Panc1 (cell line): ENCODE results near the gene APOE. TPM values are rescaled to one million over a fixed set of nuclear protein-coding genes. Genes with fewer than 3 reads are reported as not detected.
A peak's percentile ranks its signal among the peaks of the same experiment; 100 is the strongest.

Experiments used
- ATAC-seq: fragments of 200-7000 bp; cut with Tn5 transposase; 2 replicates; pipeline ENCODE4 v1.9.1; 2020; ENCODE audit warnings: mild to moderate bottlenecking, moderate library complexity
- BruUV-seq: library from RNA; stranded (reverse); fragments of 400-500 nt; replicated peaks from 2 replicates; lab custom pipeline; 2021; lab: Mats Ljungman, UMichigan
- CTCF ChIA-PET: fragments of 300-600 bp; sonication (Branson Sonifier 250); formaldehyde crosslinking; loops from one replicate; lab custom pipeline; 2022; ENCODE audit warnings: antibody characterized with exemption; lab: Charles Lee
- POLR2A ChIA-PET: fragments of 300-600 bp; sonication (Branson Sonifier 250); formaldehyde crosslinking; loops from one replicate; lab custom pipeline; 2022; ENCODE audit warnings: antibody characterized with exemption; lab: Charles Lee
- DNase-seq: peaks from one replicate; pipeline ENCODE4 v3.0.0-alpha.2; 2010; ENCODE audit warnings: low read depth, low spot score
- H3K27ac ChIP-seq: 2 replicates; pipeline ENCODE4 v1.5.1; 2011; ENCODE audit warnings: mild to moderate bottlenecking, low read length, inconsistent platforms
- H3K27me3 ChIP-seq: fragments of 200-500 bp; sonication (Bioruptor generic); 2 replicates; pipeline ENCODE4 v1.6.0; 2014; ENCODE audit warnings: low read length, inconsistent platforms; ENCODE audit not compliant: control insufficient read depth, insufficient read depth
- H3K36me3 ChIP-seq: fragments of 200-500 bp; sonication (Bioruptor generic); 2 replicates; pipeline ENCODE4 v1.5.1; 2014; ENCODE audit warnings: inconsistent platforms, mild to moderate bottlenecking, low read length, moderate library complexity; ENCODE audit not compliant: control insufficient read depth, insufficient read depth
- H3K4me1 ChIP-seq: 2 replicates; pipeline ENCODE4 v1.5.1; 2011; ENCODE audit warnings: inconsistent platforms, mild to moderate bottlenecking, low read length, moderate library complexity; ENCODE audit not compliant: control insufficient read depth, insufficient read depth
- H3K4me3 ChIP-seq, 2 experiments: 2 replicates each; pipeline ENCODE4 v1.5.1; 2011 to 2012; ENCODE audit warnings: low read depth in 2 of 2, low read length in 2 of 2, mild to moderate bottlenecking in 2 of 2, inconsistent platforms in 1 of 2, moderate library complexity in 1 of 2
- H3K9me3 ChIP-seq: fragments of 200-500 bp; sonication (Bioruptor generic); 2 replicates; pipeline ENCODE4 v1.5.1; 2014; ENCODE audit warnings: low read depth, mild to moderate bottlenecking, inconsistent platforms, low read length, moderate library complexity; ENCODE audit not compliant: control insufficient read depth, insufficient read depth
- CTCF ChIP-seq: fragments of 450-650 bp; IDR thresholded peaks from 2 replicates; pipeline ENCODE4 v1.5.1; 2017; ENCODE audit warnings: mild to moderate bottlenecking
- POLR2AphosphoS5 ChIP-seq: IDR thresholded peaks from 2 replicates; pipeline ENCODE4 v1.6.1; 2012; ENCODE audit warnings: mild to moderate bottlenecking, low read depth, low read length, moderate library complexity
- REST ChIP-seq, 2 experiments: IDR thresholded peaks; 2 replicates each; pipeline ENCODE4 v1.6.1; 2011 to 2012; ENCODE audit warnings: low read depth in 2 of 2, control low read depth in 1 of 2, low read length in 1 of 2, mild to moderate bottlenecking in 1 of 2, moderate library complexity in 1 of 2; ENCODE audit not compliant: insufficient read depth in 1 of 2
- SIN3A ChIP-seq: IDR thresholded peaks from 2 replicates; pipeline ENCODE4 v1.6.1; 2012; ENCODE audit warnings: low read depth, mild to moderate bottlenecking, low read length, moderate library complexity, borderline replicate concordance; ENCODE audit not compliant: insufficient read depth
- TCF7L2 ChIP-seq: IDR thresholded peaks from 2 replicates; pipeline ENCODE4 v1.6.1; 2011; ENCODE audit warnings: mild to moderate bottlenecking, low read depth, low read length, inconsistent platforms
- in situ Hi-C: cut with HindIII; loops from 2 replicates; pipeline ENCODE4 v1.10.0; 2016; ENCODE audit warnings: low sequenced_read_pairs, low pct_unique_long_range_greater_than_20kb
- intact Hi-C: fragments of 100-400 bp; cut with micrococcal nuclease; formaldehyde crosslinking; loops from one replicate; pipeline ENCODE4 v1.10.0; 2022; ENCODE audit not compliant: unreplicated experiment
- total RNA-seq: library from RNA; stranded (reverse); gene quantifications from one replicate; pipeline ENCODE4 v1.2.1, GENCODE V29; 2021; ENCODE audit not compliant: unreplicated experiment

Gene APOE
- total RNA-seq, 1 experiment from 2014 or later: 780 TPM

DNA sequence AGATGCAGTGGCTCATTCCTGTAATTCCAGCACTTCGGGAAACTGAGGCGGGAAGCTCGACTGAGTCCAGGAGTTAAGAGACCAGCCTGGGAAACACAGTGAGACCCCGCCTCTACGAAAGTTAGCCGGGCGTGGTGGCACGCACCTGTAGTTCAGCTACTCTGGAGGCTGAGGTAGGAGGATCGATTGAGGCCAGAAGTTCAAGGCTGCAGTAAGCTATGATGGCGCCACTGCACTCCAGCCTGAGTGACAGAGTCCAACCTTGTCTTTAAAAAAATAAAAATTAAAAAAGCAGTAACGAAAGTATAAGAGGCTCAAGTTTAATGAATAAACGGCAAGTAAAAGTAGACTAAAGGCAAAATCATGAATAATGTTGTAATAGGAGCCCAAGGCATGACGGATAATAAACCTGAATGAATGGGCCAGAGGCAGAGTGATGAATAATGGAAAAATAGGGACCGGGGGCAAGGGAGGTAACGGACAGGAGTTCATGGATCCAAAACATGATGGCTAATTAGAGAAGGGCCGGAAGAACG, 15.7 kb upstream of the APOE start:
- in situ Hi-C loops (no loop called here), intact Hi-C loops (no loop called here)
- Histone ChIP-seq H3K9me3 (no peaks in the 10 kb centered on the region), H3K27ac (peak overlapping the region; percentile 93), H3K27me3 (no peaks in the 10 kb centered on the region), H3K4me1 (peaks cover 7% of the 10 kb centered on the region; the same call in 1 of the 2 replicates), H3K4me3 (peak overlapping the region; percentile 42 to 65), H3K36me3 (peaks cover 18% of the 10 kb centered on the region)
- TF ChIP-seq POLR2AphosphoS5 (no peak), REST (IDR thresholded peaks at IDR 0.05; ENCODE audit: insufficient read depth in 1 of 2, low read depth in 2 of 2, low read length in 1 of 2) (no peak), SIN3A (no peak), TCF7L2 (no peak), CTCF (no peak)
- ATAC-seq (no peak), DNase-seq (no peak)
- ChIA-PET CTCF (interaction anchor here (0.5 to 1.0 kb wide), 3 partner anchors 14 to 118 kb away, joined by 3 to 10 read pairs (median 5); no protein-coding TSS in a partner anchor), POLR2A (interaction anchor here (0.6 kb wide), 1 partner anchor 41 kb away, joined by 22 read pairs; no protein-coding TSS in a partner anchor)
- BruUV-seq: TSS peak; percentile 98

GRCh38 chr19:44890366-44891015, 15.1 kb upstream of the APOE start:
- TF ChIP-seq TCF7L2: 0 out of 2 replicates have a peak, but pooled peaks have one; percentile 36
- TF ChIP-seq SIN3A: peak; percentile 91; the same call in 1 of the 2 replicates
- TF ChIP-seq CTCF: no peak
- no peak for TF ChIP-seq REST (IDR thresholded peaks at IDR 0.05; ENCODE audit: insufficient read depth in 1 of 2, low read depth in 2 of 2, low read length in 1 of 2)
- TF ChIP-seq POLR2AphosphoS5: peak; percentile 95
- ATAC-seq: peak; percentile 92
- no TSS peak for BruUV-seq
- CTCF ChIA-PET: interaction anchor here (0.6 to 1.0 kb wide), 2 partner anchors 14 to 119 kb away, joined by 5 to 10 read pairs; no protein-coding TSS in a partner anchor
- peaks cover 18% of the 10 kb centered on the region for H3K36me3 ChIP-seq
- H3K27me3 ChIP-seq: no peaks in the 10 kb centered on the region
- peak; percentile 97 for DNase-seq
- intact Hi-C loops (no loop called here), in situ Hi-C loops (no loop called here)
- peak overlapping the region; percentile 42 to 65 for H3K4me3 ChIP-seq
- no peaks in the 10 kb centered on the region for H3K9me3 ChIP-seq
- H3K27ac ChIP-seq: peak overlapping the region; percentile 93
- POLR2A ChIA-PET: interaction anchor here (0.6 kb wide), 1 partner anchor 42 kb away, joined by 22 read pairs; no protein-coding TSS in a partner anchor
- peaks cover 7% of the 10 kb centered on the region; the same call in 1 of the 2 replicates for H3K4me1 ChIP-seq
